Duodenal mucosa (tissue), 2 donors: Measurements from ENCODE around the gene ASTN2.

Source experiments
- H3K27ac ChIP-seq: one replicate; pipeline ENCODE4 v1.7.0; 2013; ENCODE audit warnings: low read depth, low read length
- H3K27me3 ChIP-seq, 2 donors: one replicate each; pipeline ENCODE4 v1.7.0; 2013; ENCODE audit warnings: low read length in 2 of 2, control low read depth in 1 of 2; ENCODE audit not compliant: insufficient read depth in 2 of 2, control insufficient read depth in 1 of 2
- H3K36me3 ChIP-seq, 2 donors: one replicate each; pipeline ENCODE4 v1.7.0; 2013; ENCODE audit warnings: low read length in 2 of 2, control low read depth in 1 of 2; ENCODE audit not compliant: insufficient read depth in 2 of 2, control insufficient read depth in 1 of 2
- H3K4me1 ChIP-seq, 2 donors: one replicate each; pipeline ENCODE4 v1.7.0; 2013; ENCODE audit warnings: low read length in 2 of 2, control low read depth in 1 of 2; ENCODE audit not compliant: insufficient read depth in 2 of 2, control insufficient read depth in 1 of 2
- H3K4me3 ChIP-seq, 2 donors: one replicate each; pipeline ENCODE4 v1.7.0; 2013; ENCODE audit warnings: low read length in 2 of 2, low read depth in 1 of 2
- H3K9ac ChIP-seq, 2 donors: one replicate each; pipeline ENCODE4 v1.7.0; 2013; ENCODE audit warnings: low read length in 2 of 2, low read depth in 1 of 2
- H3K9me3 ChIP-seq, 2 donors: one replicate each; pipeline ENCODE4 v1.7.0; 2013; ENCODE audit warnings: low read length in 2 of 2, control low read depth in 1 of 2; ENCODE audit not compliant: control insufficient read depth in 1 of 2

ASTN2 gene

DNA sequence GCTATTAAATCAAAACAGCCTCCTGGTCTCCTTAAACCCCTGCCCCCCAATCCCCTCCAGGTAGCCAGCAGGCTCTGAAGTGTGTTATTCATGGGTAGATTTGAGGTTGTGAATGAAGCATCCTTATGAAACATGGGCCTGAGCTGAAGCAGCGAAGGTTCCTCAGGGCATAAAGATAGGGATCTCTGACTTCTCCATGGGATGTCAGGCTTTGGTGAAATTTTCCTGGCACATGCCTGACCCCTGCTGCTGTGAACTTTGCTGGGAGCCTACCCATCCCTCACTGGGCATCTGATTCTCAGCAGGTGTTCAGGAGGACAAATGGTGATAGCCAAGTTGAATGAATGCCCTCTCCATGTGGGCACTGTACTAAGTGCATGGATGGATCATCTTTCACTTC, 250.3 kb downstream of the ASTN2 start:
- Histone ChIP-seq H3K9ac (no peak overlapping the region), H3K4me3 (no peak overlapping the region), H3K36me3 (no peaks in the 10 kb centered on the region), H3K9me3 (no peaks in the 10 kb centered on the region), H3K27me3 (no peaks in the 10 kb centered on the region), H3K27ac (no peak overlapping the region), H3K4me1 (no peaks in the 10 kb centered on the region)

DNA sequence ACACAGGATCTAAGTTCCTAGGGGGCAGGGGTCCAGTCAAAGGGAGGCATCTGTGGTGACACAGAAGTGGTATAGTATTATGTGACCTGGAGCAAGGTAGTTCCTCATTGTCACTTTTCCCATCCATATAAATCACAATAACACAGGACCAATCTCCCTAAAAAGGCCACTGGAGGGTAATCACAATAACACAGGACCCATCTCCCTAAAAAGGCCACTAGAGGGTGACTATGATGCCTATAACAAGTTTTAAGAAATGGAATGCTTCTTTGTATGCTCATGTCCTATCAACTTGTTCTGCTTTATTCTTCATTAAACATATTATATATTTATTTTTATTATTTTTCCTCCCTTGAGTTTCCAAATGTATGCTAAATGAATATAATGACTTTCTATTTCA, 254.6 kb downstream of the ASTN2 start:
- H3K9ac ChIP-seq: no peak overlapping the region
- H3K27me3 ChIP-seq: no peaks in the 10 kb centered on the region
- H3K27ac ChIP-seq: no peak overlapping the region
- H3K4me1 ChIP-seq: no peaks in the 10 kb centered on the region
- H3K4me3 ChIP-seq: no peak overlapping the region
- H3K9me3 ChIP-seq: no peaks in the 10 kb centered on the region
- no peaks in the 10 kb centered on the region for H3K36me3 ChIP-seq

DNA sequence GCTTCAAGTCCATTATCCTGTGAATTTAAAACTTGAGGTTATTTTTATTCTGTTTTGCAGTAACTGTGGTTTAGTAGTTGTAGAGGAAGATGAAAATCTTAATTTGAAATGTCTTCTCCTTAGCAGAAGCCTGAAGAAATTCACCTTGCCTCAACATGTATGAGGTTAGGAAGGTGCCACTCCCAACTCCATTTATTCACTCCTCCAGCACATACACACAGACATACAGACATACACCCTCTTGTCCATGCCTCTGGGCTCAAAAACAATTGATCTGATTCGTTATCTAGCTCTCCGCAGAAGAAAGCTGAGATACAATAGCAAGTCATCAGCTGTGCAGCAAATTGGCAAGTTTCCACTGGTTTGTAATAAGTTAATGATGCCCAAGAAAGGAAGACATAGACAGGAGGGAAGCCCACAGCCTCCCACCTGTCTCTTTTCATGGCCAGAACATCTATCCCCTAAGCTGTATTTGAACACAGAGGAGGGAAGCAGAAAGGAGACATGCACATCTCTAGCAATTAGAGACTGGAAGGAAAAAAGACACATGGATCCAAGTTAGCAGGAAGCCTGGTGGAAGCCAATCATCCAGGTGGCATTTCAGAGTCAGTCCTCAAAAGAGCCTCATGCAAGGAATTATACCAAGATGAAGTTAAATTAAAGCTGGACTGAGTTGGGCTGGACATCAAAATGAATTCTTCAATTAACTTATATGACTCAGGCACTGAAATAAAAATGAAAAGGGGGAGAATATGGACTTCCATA, 257.9 kb downstream of the ASTN2 start:
- Histone ChIP-seq H3K36me3 (no peaks in the 10 kb centered on the region), H3K9ac (no peak overlapping the region), H3K27ac (no peak overlapping the region), H3K27me3 (no peaks in the 10 kb centered on the region), H3K4me1 (no peaks in the 10 kb centered on the region), H3K4me3 (no peak overlapping the region), H3K9me3 (no peaks in the 10 kb centered on the region)

DNA sequence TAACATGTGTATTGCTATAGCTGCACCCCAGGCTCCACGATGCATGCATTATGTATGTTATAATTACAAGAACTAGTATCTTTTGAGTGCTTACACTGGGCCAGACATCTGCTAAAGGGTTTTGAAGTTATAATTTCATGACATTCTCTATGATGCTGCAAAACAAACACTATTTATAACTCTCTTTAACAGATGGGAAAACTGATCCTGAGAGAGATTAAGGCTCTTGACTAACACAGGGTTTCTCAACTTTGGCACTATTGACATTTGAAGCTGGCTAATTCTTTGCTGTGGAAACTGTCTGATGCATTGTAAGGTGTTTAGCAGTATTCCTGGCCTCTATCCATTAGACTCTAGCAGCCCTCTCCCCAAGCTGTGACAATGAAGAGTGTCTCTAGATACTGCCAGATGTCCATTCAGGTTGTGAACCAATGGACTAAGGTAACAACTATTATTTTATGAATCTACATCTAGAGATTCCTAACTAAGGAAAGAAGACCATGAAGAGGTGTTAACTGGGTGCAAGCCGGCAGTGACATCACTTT, 258.6 kb downstream of the ASTN2 start:
- Histone ChIP-seq H3K4me1 (no peaks in the 10 kb centered on the region), H3K9ac (no peak overlapping the region), H3K4me3 (no peak overlapping the region), H3K27ac (no peak overlapping the region), H3K36me3 (no peaks in the 10 kb centered on the region), H3K9me3 (no peaks in the 10 kb centered on the region), H3K27me3 (no peaks in the 10 kb centered on the region)

DNA sequence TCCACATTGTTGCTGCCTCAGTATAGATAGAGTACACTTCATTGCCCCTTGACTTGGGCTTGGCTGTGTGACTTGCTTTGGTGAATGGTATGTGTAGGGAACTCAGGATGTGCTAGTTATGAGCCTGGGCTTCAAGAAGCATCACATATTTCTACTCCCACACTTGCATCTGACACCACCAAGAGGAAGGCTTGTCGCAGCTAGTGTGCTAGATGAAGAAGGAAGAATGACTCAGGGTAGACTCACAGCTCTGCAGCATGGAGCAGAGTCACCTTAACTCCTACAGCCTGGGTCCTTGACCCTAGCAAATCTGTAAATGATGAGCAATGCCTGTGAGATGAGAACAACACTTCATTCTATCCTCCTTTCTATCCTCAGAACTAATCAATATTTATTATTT, 261.8 kb downstream of the ASTN2 start:
- Histone ChIP-seq H3K36me3 (no peaks in the 10 kb centered on the region), H3K4me1 (no peaks in the 10 kb centered on the region), H3K9ac (no peak overlapping the region), H3K9me3 (no peaks in the 10 kb centered on the region), H3K27me3 (no peaks in the 10 kb centered on the region), H3K27ac (no peak overlapping the region), H3K4me3 (no peak overlapping the region)

DNA sequence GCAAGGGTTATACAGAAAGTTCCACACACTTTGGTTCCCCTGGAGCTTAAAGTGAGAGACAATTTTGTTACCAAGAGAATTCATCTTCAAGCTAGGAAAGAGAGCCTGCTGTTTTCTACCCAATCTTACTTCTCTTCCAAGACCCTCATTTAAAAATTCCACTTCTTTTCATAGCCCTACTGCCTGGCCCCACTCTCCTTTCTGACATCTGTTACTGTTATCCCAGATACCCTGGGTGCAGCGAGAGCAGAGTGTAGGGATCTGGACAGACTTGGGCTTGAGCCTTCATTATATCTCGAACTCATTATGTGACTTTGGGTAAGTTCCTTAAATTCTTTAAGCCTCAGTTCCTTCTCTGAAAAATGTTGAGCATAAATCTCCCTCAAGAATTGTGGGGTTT, 263.1 kb downstream of the ASTN2 start:
- H3K36me3 ChIP-seq: no peaks in the 10 kb centered on the region
- no peak overlapping the region for H3K27ac ChIP-seq
- H3K9ac ChIP-seq: no peak overlapping the region
- H3K4me1 ChIP-seq: no peaks in the 10 kb centered on the region
- H3K27me3 ChIP-seq: no peaks in the 10 kb centered on the region
- no peak overlapping the region for H3K4me3 ChIP-seq
- H3K9me3 ChIP-seq: no peaks in the 10 kb centered on the region

DNA sequence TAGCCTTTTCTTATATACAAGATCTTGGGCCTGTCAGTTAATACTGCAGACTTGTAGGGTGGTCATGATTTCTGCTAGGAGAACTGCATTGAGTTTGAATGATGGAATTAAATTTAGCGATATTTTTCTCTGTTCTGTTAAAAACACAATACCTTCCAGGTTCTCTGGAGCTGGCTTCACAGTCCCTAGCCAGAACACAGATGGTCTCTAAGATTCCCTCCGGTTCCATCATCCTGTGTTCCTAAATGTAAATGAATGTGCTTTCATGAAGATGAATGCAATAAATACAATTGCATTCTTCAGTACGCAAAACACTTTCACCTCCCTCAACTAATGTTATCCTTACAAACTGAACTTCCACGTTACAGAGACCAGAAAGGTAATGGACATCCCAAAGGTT, 264.9 kb downstream of the ASTN2 start:
- H3K9ac ChIP-seq: no peak overlapping the region
- no peak overlapping the region for H3K4me3 ChIP-seq
- no peak overlapping the region for H3K27ac ChIP-seq
- no peaks in the 10 kb centered on the region for H3K36me3 ChIP-seq
- no peaks in the 10 kb centered on the region for H3K27me3 ChIP-seq
- H3K9me3 ChIP-seq: no peaks in the 10 kb centered on the region
- H3K4me1 ChIP-seq: no peaks in the 10 kb centered on the region

DNA sequence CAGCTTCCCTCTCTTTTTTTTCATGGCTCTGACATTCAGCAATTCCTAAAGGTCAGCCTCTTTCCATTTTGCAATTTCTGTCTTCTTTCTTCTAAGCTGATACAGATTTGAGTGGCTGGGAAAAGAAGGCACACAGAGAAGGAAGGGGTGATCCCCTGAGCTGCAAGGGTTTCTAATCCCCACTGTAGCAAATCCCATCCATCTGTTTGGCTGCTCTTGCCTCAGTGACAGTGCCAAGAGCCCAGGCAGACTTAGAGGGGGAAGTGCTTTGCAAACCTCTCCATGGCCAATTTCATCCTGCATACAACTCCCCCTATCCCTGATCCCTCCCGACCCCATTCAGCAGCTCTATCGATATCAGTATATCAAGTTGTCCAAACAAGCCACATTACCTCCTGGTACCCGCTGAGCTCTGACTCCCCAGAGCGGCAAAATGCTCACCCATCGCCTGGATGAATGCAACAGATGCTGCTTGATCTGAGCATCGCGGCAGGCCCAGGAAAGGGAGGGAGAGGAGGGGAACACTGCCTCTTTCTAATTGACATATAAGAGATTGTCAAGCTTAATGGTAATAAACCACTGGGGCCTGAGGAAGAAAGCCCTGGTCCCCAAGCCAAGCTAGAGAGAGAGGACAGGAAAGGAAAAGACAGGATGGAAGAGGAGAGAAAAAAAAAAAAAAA, 268.9 kb downstream of the ASTN2 start:
- Histone ChIP-seq H3K4me3 (no peak overlapping the region), H3K4me1 (no peaks in the 10 kb centered on the region), H3K9ac (no peak overlapping the region), H3K27ac (no peak overlapping the region), H3K9me3 (no peaks in the 10 kb centered on the region), H3K27me3 (no peaks in the 10 kb centered on the region), H3K36me3 (no peaks in the 10 kb centered on the region)

DNA sequence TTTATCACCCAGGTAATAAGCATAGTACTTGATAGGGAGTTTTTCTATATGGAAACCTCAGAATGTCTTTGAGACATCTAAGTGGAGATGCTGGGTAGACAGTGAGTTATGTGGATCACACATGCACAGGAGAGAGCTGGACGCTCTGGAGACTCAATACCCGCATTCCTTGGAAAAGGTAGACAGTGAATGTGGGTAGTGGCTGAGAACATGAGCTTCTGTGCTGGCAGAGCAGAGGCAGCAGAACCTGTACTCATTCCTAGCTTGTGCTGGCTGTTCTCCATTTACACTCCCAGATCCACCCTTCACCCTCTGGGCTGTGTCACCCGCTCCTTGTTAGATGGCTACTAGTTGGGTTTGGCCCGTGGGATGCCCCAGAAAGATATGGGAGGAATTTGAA, 269.8 kb downstream of the ASTN2 start:
- Histone ChIP-seq H3K4me3 (no peak overlapping the region), H3K4me1 (no peaks in the 10 kb centered on the region)

DNA sequence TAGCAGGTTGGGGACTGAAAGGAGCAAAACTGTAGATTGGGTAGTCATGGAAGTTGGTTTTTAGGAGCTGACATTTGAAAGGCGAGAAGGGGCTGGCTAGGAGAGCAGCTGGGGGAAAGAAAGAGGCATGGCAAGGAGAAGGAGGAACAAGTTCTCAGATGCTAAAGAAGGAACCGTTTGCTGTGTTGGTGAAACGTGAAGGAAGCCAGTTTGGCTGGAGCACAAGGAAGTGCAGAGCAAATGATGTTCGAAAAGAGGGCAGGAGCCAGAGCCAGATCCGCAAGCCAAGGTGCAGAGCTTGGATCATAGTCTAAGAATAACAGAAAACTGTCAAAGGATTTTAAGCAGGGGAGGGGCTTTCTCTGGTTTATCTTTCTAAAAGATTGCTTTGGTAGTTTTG, 276.6 kb downstream of the ASTN2 start:
- H3K27me3 ChIP-seq: no peaks in the 10 kb centered on the region
- H3K9me3 ChIP-seq: no peaks in the 10 kb centered on the region
- H3K4me3 ChIP-seq: no peak overlapping the region
- H3K27ac ChIP-seq: no peak overlapping the region
- H3K36me3 ChIP-seq: no peaks in the 10 kb centered on the region
- H3K4me1 ChIP-seq: no peaks in the 10 kb centered on the region
- H3K9ac ChIP-seq: no peak overlapping the region

More for the DNA sequence above, 269.8 kb downstream of the ASTN2 start:
- Histone ChIP-seq H3K27ac (no peak overlapping the region), H3K27me3 (no peaks in the 10 kb centered on the region), H3K9me3 (no peaks in the 10 kb centered on the region), H3K9ac (no peak overlapping the region), H3K36me3 (no peaks in the 10 kb centered on the region)
